HG02973 (cell line): ENCODE data around the gene TTYH3.
"Not testable (repeated sequence)": the region's sequence is repeated elsewhere in the genome, so short reads cannot be mapped to it uniquely, and the experiment has no call there.

Experiments
- ATAC-seq: cut with Tn5 transposase; IDR thresholded peaks from one replicate; pipeline ENCODE4 v1.9.1; 2021; ENCODE audit warnings: moderate library complexity; ENCODE audit not compliant: unreplicated experiment

Gene TTYH3

DNA sequence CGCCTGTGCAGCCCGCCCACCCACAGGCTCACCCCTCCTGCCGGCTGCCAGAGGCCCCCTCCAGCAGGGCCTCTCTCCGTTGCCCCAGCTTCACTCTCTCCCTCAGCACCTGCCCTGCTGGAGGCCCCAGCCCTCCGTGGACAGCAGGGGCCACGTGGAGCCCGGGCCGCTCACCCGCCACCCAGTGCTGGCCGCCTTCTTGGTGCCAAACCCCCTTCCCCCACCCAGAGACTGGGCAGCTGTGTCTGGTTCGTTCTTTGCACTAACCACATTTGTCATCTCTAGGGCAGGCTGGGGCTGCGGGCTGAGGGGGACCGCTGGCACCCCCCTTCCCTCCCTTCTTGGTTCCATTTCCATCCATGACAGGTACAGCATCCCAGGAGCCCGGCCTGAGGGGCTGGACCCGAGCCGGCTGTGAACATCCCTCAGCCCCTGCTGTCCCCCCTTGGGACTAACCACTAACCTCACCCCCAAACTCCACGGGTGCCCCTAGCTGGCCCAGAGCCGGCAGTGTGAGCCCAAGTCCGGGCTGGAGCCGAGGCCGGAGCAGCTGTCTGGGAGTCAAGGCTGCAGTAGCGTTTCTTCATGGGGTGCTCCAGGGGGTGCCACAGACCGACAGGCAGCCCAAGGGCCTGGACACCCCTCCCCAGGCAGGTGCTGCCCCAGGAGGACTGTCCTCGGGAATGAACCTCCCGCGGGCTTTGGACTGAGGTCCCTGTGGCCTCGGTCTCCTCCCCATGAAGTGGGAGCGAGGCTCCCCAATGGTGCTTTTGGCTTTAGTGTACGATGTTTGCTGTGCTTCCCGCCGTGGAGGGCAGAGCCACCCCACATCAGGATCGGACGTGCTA lies 30.7 kb downstream of the TTYH3 start:
- ATAC-seq, result no peak

DNA sequence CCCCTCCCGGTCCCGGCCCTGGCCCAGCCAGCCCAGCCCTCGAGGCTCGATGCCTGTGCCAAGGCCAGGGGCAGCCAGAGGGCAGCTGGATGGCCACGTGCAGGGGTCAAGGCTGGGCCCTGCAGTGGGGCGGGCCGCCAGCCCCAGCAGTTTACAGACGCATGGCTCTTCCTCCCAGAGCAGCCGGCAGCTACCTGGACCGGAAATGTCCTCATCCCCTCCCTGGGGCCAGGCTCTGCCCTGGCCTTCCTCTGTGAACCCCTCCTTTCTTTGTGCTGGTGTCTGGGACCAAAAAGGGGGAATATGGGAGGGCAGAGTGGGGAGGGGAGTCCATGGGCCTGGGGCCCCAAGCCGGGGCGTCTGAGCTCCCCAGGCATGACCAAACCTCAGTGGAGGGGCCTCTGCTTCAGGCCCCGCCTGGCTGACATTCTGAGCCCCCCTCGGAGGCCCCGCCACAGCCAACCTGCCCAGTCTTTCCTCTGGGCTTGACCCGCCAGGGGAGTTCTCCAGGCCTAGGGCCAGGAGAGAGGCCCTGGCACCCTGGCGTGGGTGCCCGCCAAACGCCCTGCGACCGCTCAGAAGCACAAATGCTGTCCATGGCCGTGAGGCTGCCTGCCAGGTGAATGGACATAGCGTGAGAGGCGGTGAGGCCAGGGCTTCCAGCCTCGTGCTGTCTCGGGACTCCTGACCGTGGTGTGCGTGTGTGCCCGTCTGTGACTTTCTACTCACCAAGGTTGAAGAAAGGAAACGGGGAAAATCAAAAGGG lies 31.5 kb downstream of the TTYH3 start:
- ATAC-seq, result no peak

DNA sequence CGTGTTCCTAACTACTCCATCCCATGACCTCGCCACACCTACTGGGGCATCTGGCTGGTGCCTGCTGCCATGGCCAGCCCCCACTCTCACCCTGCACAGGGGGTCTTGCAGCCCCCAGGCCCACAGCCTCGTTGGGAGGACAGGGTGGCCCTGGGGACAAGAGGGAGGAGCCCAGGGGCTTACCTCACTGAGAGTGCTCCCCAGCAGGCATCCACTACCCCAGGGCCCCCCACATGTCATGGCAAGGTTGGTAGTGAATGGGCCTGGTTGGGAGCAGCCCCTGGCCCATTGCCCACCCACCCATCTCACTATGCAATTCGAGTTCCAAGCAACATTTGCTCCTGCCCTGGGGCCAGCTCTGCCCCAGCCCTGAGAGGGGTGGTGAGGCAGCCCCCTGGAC lies 32.2 kb downstream of the TTYH3 start:
- no peak for ATAC-seq

DNA sequence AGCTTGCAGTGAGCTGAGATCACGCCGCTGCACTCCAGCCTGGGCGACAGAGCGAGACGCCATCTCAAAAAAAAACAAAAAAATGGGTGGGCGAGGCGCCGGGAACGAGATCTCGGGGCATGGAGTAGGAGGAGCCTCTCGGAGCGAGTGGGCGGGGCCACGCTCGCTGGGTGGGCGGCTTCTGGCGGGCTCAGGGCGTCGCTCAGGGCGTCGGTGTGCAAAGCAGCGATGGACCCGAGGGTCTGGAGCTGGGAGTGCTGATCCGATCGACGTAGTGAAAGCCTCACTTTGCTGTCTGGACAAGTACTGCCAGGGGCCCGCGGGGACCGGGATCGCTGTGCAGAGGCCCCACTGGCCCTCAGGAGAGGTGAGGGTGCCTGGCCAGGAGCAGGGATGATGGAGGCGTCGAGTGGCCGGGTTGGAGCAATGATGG lies 33.6 kb downstream of the TTYH3 start:
- no peak for ATAC-seq

DNA sequence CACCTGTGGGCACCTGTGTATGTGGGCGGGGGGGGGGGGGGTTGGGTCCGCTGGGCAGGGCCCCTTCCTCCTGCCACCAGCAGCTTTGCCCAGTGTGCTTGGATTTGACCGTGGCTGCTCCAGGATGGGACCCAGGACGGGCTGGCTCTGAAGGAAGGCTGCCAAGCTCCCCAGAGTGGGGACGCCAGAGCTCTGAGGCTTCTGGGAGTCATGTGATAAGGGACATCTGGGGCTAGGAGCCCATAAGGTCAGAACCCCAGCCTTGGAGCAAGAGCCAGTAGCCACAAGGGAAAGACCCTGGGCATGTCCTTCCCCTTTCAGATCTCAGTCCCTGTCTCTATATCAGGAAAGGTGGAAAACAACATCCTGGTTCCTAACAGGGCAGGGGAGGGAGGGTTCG lies 34.4 kb downstream of the TTYH3 start:
- no peak for ATAC-seq

DNA sequence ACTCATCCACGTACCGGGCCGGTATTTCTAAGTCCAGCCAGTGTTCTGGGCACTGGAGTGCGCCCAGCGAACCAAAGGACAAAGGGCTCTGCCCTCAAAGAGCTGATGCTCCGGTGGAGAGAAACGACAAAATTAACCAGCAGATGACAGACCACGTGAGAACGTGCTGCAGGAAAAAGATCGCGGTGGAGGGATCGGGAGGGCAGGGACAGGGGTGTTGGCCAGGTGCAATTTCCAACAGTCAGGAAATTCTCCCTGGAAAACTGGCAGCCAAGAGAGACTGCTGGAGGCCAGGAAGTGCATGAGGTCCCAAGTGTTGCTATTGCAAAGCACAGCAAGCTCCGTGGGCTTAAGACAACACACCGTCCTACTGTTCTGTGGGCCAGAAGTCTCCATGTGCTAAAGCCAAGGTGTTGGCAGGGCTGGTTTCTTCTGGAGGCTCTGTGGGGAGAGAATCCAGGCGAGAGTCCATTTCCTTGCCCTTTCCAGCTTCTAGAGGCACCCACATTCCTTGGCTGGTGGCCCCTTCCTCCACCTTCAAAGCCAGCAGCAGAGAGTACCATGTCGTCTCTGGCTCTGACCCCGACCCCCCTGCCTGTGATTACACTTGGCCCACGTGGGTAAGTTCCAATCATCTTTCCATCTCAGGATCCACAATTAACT lies 34.9 kb downstream of the TTYH3 start:
- no peak for ATAC-seq

DNA sequence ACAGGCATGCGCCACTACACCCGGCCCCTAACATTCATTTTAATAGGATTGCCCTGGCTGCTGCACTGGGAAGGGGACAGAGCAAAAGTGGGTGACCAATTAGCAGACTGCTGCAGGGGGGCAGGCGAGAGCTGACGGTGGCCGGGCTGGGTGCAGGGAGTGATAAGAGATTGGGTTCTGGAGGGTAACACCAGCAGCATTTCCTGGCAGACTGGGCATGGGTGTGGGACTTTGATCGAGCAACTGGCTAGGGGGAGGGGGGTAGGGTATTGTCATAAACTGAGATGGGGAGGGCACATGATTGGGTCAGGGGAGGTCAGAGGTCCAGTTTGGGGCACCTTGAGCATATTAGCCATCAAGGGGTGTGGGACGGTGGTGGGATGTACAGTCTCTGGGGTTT lies 36.1 kb downstream of the TTYH3 start:
- ATAC-seq, result no peak

DNA sequence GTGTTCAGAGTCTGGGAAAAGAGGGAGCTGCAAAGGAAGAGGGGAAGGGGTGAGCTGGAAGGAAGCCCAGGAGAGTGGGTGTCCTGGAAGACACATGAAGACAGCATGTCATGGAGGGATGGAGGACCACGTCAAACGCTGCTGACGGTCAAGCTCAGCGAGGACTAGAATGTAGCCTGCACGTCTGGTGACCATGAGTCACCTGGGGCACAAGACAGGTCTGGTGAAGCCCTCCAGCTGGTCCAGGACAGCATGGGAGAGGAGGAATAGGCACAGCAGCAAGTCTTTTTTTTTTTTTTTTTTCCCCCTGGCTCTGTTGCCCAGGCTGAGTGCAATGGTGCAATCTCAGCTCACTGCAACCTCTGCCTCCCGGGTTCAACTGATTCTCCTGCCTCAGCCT lies 36.6 kb downstream of the TTYH3 start:
- no peak for ATAC-seq

DNA sequence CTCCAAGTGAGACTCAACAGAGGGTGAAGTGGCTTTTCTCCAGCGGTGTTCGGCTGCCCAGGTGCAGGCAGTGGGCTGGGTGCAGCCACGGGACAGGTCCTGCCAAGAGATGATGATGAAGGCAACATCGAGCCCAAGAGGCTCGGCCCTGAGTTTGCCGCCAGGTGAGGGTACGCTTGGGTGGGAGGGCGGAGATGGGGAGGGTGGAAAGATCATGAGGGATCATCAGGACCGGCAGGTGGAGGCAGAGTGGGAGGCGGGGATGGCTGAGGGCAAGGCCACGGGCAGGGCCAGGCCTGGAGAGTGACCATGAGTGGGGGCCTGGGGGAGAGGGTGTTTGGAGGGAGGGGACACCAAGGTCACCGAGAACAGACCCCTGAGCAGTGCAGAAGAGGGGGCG lies 38.4 kb downstream of the TTYH3 start:
- ATAC-seq, result no peak

DNA sequence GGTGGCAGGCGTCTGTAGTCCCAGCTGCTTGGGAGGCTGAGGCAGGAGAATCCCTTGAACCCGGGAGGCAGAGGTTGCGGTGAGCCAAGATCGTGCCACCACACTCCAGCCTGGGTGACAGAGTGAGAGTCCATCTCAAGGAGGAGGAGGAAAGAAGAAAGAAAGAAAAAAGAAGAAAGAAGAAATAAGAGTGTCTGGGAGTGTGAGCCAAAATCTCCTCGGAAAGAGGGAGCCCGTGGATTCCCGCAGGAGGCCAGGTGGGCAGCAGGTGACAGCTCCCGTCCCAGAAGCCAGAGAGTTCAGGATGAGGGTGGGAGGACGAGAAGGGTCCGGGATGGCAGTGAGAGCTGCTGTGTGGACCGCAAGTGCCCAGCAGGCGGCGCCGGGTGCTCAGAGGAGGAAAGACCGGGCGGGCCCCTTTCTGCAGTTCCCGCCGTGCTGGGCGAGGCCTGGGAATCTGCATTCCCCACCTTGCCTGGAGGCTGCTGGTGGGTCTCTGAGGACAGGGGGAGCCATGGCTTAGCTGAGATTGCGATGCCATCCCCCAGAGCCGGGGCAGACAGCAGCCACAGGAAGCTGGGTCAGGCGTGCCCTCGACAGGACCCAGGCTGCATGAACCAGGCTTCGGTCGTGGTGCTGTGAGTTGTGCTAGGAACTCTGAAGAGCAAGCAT lies 39.1 kb downstream of the TTYH3 start:
- peak; percentile 50 for ATAC-seq

DNA sequence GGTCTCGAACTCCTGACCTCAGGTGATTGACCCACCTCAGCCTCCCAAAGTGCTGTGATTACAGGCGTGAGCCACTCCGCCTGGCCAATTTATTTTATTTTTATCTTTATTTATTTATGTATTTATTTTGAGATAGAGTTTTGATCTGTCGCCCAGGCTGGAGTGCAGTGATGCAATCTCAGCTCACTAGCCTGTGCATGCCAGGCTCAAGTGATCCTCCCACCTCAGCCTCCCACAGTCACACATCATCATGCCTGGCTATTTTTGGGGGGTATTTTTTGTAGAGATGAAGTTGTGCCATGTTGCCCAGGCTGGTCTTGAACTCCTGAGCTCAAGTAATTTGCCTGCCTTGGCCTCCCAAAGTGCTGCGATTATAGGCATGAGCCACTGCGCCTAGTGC lies 41.4 kb downstream of the TTYH3 start:
- ATAC-seq, result not testable (repeated sequence)

DNA sequence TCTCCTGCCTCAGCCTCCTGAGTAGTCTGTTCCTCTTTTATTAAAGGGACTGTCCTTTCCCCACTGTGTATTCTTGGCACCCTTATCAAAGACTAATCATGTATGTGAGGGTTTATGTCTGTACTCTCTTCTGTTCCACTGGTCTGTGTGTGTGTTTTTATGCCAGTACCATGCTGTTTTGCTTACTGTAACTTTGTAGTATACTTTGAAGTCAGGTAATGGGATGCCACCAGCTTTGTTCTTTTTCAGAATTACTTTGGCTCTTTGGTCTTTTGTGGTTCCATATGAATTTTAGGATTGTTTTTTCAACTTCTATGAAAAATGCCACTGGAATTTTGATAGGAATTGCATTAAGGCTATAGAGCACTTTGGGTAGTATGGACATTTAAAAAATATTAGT lies 42.1 kb downstream of the TTYH3 start:
- ATAC-seq, result no peak

DNA sequence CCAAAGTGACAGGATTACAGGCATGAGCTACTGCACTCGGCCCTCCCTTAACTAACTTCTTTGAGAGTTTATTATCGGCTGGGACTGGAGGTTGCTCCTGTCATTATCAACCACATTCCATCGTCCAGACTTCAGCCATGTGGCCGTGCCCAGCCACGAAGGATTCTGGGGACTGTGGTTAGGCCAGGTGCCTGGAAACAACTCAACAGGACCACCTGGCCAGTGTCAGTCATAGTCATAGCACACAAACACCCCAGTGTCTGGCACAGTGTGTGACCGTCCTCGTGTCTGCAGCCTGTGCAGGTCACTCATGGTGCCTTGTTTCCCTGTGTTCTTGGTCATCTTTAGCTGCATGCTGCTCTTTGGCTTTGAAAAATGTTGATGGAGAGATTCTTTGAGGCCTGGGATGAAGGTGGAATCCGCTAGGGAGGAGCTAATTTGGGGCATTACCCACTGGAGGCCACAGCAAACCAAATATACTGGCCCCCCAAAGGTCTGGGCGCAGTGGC lies 43.5 kb downstream of the TTYH3 start:
- no peak for ATAC-seq

DNA sequence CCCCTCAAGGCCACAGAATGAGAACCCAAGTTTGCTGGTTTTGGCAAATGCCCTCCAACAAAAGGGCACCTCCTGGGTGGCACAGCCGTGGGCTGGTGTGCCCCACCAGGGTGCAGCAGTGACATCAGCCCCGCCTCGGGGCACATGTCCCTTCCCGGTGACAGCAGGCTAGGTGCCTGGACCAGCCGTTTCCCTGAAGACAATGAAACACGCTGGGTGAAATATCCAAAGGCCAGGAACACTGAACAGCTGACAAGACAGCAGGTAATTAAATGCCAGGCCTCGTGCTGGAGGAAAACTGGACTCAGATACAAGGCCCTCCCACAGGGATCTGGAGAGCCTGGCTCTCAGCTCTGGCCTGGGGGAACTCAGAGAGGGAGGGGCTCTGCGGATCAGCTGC lies 44.8 kb downstream of the TTYH3 start:
- not testable (repeated sequence) for ATAC-seq

DNA sequence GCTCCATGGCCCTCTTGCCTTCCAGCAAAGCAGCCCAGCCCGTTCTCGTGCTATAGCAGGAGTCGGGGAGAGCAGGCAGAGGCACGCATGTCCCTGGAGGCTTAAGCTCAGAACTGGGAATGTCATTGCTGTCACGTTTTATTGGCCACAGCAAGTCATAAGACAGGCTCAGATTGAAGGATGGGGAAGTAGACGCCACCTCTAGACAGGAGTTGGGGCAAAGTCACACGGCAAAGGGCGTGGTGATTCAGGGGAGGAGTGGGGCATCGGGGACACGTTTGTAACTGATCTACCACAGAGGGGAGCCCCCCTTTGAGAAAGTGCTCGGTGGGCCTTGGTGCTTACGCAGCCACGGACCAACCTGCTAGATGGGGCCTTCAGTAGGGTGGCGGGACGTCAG lies 46.7 kb downstream of the TTYH3 start:
- ATAC-seq, result not testable (repeated sequence)

DNA sequence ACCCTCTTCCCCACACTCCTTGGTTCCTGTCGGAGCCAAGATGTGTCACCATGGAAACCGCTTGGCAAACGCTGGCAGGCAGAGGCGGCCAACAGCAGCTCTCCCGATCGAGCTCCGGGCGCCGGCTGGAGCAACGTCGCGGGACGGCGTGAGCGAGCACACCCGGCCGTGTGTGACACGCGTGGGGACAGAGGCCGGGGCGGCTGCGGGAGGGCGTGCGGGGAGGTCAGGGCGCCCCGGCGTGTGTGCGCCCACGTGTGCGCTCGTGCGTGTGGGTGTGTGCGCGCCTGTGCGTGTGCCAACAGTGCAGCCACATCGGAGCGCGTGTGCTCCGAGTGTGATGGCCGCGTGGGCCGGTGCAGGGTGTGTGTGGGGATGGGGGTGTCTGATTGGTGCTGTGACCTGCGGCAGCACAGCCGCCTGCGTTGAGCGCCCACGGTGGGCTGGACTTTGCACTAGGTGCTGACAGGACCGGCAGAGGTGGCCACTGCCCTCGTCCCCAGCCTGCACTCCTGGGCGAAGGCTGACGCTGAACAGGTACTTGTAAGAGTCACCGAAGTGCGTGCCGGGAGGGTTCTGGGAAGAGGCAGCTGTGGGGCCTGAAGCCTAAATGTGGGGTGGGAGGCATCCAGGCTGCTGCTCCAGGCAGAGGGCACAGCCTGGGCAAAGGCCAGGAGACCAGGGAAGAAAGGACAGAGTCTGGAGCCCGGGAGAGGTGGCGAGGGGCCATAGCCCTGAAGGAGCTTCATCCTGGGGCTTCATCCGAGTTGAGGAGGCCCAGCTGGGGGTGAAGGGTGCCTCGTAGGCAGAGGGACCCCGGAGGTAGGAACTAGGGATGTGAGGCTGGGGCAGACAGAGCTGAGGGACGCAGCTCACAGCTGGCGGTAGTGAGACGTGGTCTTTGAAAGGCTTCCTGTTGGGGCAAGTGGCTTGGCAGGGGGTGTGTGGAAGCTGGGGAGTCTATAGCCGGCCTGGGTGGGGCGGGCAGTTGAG lies 47.6 kb downstream of the TTYH3 start:
- ATAC-seq, result not testable (repeated sequence)

DNA sequence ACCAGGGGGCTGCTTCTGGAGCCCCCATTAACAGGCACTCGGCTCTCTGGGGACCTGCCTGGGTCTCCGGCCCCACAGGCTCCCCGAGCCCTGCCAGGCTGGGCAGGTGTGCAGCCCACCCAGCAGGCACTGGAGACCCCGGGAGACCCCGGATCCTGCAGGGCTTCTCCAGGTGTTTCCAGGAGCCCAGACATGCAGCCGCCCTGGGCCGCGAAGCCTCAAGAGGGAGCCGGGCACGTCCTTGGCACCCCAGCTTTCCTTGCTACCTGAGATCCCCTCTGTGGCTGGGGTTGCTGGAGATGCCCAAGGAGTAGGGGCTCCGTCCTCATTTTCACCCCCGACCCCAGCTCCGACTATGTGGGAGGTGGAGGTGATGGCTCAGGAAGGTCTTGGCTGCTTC lies 48.5 kb downstream of the TTYH3 start:
- ATAC-seq, result no peak

DNA sequence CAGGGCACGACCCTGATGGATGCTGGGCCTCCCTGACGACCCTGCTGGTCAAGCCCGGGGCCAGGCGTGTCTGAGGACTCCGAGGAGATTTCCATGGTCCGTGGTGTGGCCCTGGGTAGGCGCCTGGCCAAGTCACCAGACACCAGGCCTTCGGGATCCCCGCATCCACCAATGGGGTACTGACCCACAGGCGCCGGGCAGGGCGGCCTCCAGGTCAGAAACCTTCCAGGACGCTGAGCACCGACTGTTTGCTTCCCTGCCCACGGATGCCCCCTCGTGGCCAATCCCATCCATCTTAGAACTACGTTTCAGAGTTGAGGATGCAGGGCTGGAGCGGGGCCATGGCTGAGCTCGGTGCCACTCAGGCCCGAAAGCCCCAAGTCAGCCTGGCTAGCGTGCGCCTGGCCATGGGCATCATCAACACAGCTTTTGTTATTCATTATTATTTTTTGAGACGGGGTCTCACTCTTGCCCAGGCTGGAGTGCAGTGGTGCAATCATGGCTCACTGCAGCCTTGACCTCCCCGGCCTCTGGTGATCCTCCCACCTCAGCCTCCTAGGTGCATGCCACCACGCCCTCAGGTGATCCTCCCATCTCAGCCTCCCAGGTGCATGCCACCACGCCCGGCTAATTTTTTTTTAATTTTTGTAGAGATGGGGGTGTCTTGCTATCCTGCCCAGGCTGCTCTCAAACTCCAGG lies 49.2 kb downstream of the TTYH3 start:
- no peak for ATAC-seq
